Stimulated activated CD8-positive, alpha-beta memory T cell treated with anti-CD3 and anti-CD28 coated beads, Interleukin-15, amount 100 ng/mL, for 24 hours (primary cell): ENCODE results near the gene ALS2CL.
"Not testable (repeated sequence)": the region's sequence is repeated elsewhere in the genome, so short reads cannot be mapped to it uniquely, and the experiment has no call there.

Source experiments
- DNase-seq: peaks from one replicate; pipeline ENCODE4 v3.0.0-alpha.2; 2020; ENCODE audit warnings: low read depth

ALS2CL gene

GRCh38 chr3:46715507-46716175 is 22.2 kb upstream of the ALS2CL start:
- DNase-seq, result no peak

- no peak for DNase-seq
Observed at GRCh38 chr3:46714728-46715506, 21.4 kb upstream of the ALS2CL start.

GRCh38 chr3:46713898-46714552 is 20.5 kb upstream of the ALS2CL start:
- no peak for DNase-seq

- DNase-seq, result no peak
Observed at GRCh38 chr3:46713050-46713897, 19.8 kb upstream of the ALS2CL start.

GRCh38 chr3:46712191-46713049 is 18.9 kb upstream of the ALS2CL start:
- DNase-seq, result no peak

- no peak for DNase-seq
Observed at GRCh38 chr3:46711760-46712159, 18.3 kb upstream of the ALS2CL start.

- DNase-seq, result no peak
Observed at GRCh38 chr3:46711305-46711704, 17.8 kb upstream of the ALS2CL start.

GRCh38 chr3:46710671-46711295 is 17.3 kb upstream of the ALS2CL start:
- DNase-seq, result no peak

- DNase-seq, result no peak
Observed at GRCh38 chr3:46710229-46710628, 16.8 kb upstream of the ALS2CL start.

- no peak for DNase-seq
Observed at GRCh38 chr3:46709721-46710120, 16.2 kb upstream of the ALS2CL start.

- DNase-seq, result no peak
Observed at GRCh38 chr3:46709157-46709654, 15.7 kb upstream of the ALS2CL start.

GRCh38 chr3:46708401-46709156 is 15.1 kb upstream of the ALS2CL start:
- no peak for DNase-seq

GRCh38 chr3:46707601-46708011 is 14.1 kb upstream of the ALS2CL start:
- no peak for DNase-seq

GRCh38 chr3:46706771-46707582 is 13.5 kb upstream of the ALS2CL start:
- no peak for DNase-seq

- no peak for DNase-seq
Observed at GRCh38 chr3:46705751-46706552, 12.5 kb upstream of the ALS2CL start.

- DNase-seq, result peak; percentile 42
Observed at GRCh38 chr3:46705022-46705530, 11.6 kb upstream of the ALS2CL start.

GRCh38 chr3:46704346-46704745 is 10.9 kb upstream of the ALS2CL start:
- DNase-seq, result not testable (repeated sequence)

- DNase-seq, result no peak
Observed at GRCh38 chr3:46703013-46703520, 9.6 kb upstream of the ALS2CL start.
